HepG2 (cell line): Measurements from ENCODE around the gene CYP19A1. TPM values are rescaled to one million over a fixed set of nuclear protein-coding genes. Genes with fewer than 3 reads are reported as not detected.

Experiments used
- ATAC-seq: fragments of 200-7000 bp; cut with Tn5 transposase; 3 replicates; pipeline ENCODE4 v1.9.1; 2020; ENCODE audit warnings: mild to moderate bottlenecking, moderate library complexity
- BruUV-seq: library from RNA; stranded (reverse); fragments of 400-500 nt; replicated peaks from 2 replicates; lab custom pipeline; 2021; lab: Mats Ljungman, UMichigan
- CTCF ChIA-PET: fragments of 300-600 bp; formaldehyde crosslinking; extraction: SDS; loops from one replicate; lab custom pipeline; 2021; ENCODE audit warnings: low total read pairs, inconsistent platforms, low intra/inter-chr PET ratio; lab: Yijun Ruan, JAX
- POLR2A ChIA-PET: fragments of 350-600 bp; sonication (Branson Sonifier 250); formaldehyde crosslinking; loops from one replicate; lab custom pipeline; 2020; ENCODE audit warnings: antibody characterized with exemption, inconsistent platforms; lab: Yijun Ruan, JAX
- DNase-seq: peaks from one replicate; pipeline ENCODE4 v3.0.0-alpha.2; 2015; ENCODE audit warnings: low spot score
- FAIRE-seq: peaks from 3 replicates; lab custom pipeline; 2011; peaks lifted over from hg19 to GRCh38; lab: Jason Lieb, UNC
- H2AFZ ChIP-seq: one replicate; pipeline ENCODE4 v1.6.1; 2011; ENCODE audit warnings: low read length, inconsistent platforms
- H3K27ac ChIP-seq: fragments of 300-600 bp; 3 replicates; pipeline ENCODE4 v1.8.0; 2011; ENCODE audit warnings: mixed run types, mild to moderate bottlenecking, mixed read lengths, low read length, inconsistent platforms; ENCODE audit not compliant: insufficient read depth; ENCODE audit errors: extremely low read length
- H3K27me3 ChIP-seq, 2 experiments: fragments of 200-600 bp in 1 of 2; 2 replicates in 1 of 2; 3 replicates in 1 of 2; pipeline versions ENCODE4 v1.6.0 to v1.8.0; 2011; ENCODE audit warnings: low read length in 2 of 2, mild to moderate bottlenecking in 2 of 2, moderate library complexity in 2 of 2, inconsistent platforms in 1 of 2; ENCODE audit not compliant: insufficient read depth in 2 of 2, control insufficient read depth in 1 of 2
- H3K36me3 ChIP-seq, 2 experiments: fragments of 200-600 bp in 1 of 2; replicated peaks in 1 of 2; 2 replicates in 1 of 2; 3 replicates in 1 of 2; pipeline versions ENCODE4 v1.5.1 to v1.8.0; 2011; ENCODE audit warnings: low read length in 2 of 2, inconsistent platforms in 1 of 2; ENCODE audit not compliant: insufficient read depth in 2 of 2, control insufficient read depth in 1 of 2
- H3K4me1 ChIP-seq: 2 replicates; pipeline ENCODE4 v1.5.1; 2012; ENCODE audit warnings: low read length, inconsistent platforms; ENCODE audit not compliant: insufficient read depth
- H3K4me2 ChIP-seq: 2 replicates; pipeline ENCODE4 v1.6.0; 2011; ENCODE audit warnings: low read depth, low read length, inconsistent platforms
- H3K4me3 ChIP-seq, 3 experiments: fragments of 200-600 bp in 1 of 3; sonication (generic), shearing (Covaris generic) in 1 of 3; replicated peaks in 1 of 3; 2 replicates each; pipeline ENCODE4 v1.5.1; 2011 to 2016; ENCODE audit warnings: low read length in 3 of 3, inconsistent platforms in 2 of 3, low read depth in 2 of 3, mild to moderate bottlenecking in 2 of 3, control low read depth in 1 of 3, mixed read lengths in 1 of 3; ENCODE audit not compliant: insufficient read depth in 1 of 3
- H3K79me2 ChIP-seq: one replicate; pipeline ENCODE4 v1.6.1; 2011; ENCODE audit warnings: low read length, inconsistent platforms; ENCODE audit not compliant: insufficient read depth
- H3K9ac ChIP-seq: 2 replicates; pipeline ENCODE4 v1.6.0; 2011; ENCODE audit warnings: mild to moderate bottlenecking, low read depth, low read length, inconsistent platforms; ENCODE audit not compliant: insufficient read depth
- H3K9me3 ChIP-seq: 2 replicates; pipeline ENCODE4 v1.5.1; 2012; ENCODE audit warnings: mild to moderate bottlenecking, low read length
- H4K20me1 ChIP-seq: 2 replicates; pipeline ENCODE4 v1.6.0; 2011; ENCODE audit warnings: inconsistent platforms, mild to moderate bottlenecking, low read length, moderate library complexity; ENCODE audit not compliant: insufficient read depth
- MLXIP ChIP-seq: sonication (generic); formaldehyde crosslinking; IDR thresholded peaks from 2 replicates; pipeline ENCODE4 v1.9.0; 2021; ENCODE audit warnings: missing genetic modification reagents, borderline replicate concordance
- MTF1 ChIP-seq: sonication (generic); formaldehyde crosslinking; IDR thresholded peaks from 2 replicates; pipeline ENCODE4 v1.5.0; 2020; ENCODE audit warnings: missing genetic modification reagents
- TCF7L2 ChIP-seq: IDR thresholded peaks from 2 replicates; pipeline ENCODE4 v1.6.1; 2011; ENCODE audit warnings: mild to moderate bottlenecking, low read depth, low read length, moderate library complexity
- WGBS: methylation state at CpG from one replicate; pipeline ENCODE4 v1.1.6; 2017; ENCODE audit warnings: low lambda C conversion rate; 5-methylcytosine and 5-hydroxymethylcytosine counted together
- in situ Hi-C: cut with HindIII; loops from 2 replicates; pipeline ENCODE4 v1.10.0; 2017; ENCODE audit warnings: low pct_unique_long_range_greater_than_20kb; ENCODE audit not compliant: extremely low pct_ligation_motif_present
- intact Hi-C: fragments of 100-400 bp; cut with micrococcal nuclease; formaldehyde crosslinking; loops from one replicate; pipeline ENCODE4 v1.10.0; 2022; ENCODE audit not compliant: unreplicated experiment
- polyA plus RNA-seq, 8 experiments: library from polyadenylated mRNA; depleted of rRNA in 3 of 8; stranded (reverse) in 7 of 8; unstranded in 1 of 8; fragments of >200 nt; fragmentation: Illumina TruSeq in 4 of 8; extraction: Trizol in 4 of 8; gene quantifications; 2 replicates each; pipeline versions ENCODE4 v1.2.1 to v1.2.3, GENCODE V29; 2011 to 2016; ENCODE audit warnings: low read depth in 4 of 8, missing spikeins in 1 of 8, mixed read lengths in 1 of 8; ENCODE audit not compliant: insufficient read depth in 1 of 8
- total RNA-seq, 5 experiments: library from RNA; depleted of rRNA; stranded (reverse); fragments of >200 nt; fragmentation: Illumina TruSeq; extraction: Trizol; gene quantifications; 2 replicates each; pipeline ENCODE4 v1.2.3, GENCODE V29; 2016; ENCODE audit warnings: low read depth in 1 of 5
- TF ChIP-seq, protein P1 (sequence below): sonication (generic); formaldehyde crosslinking; IDR thresholded peaks from 2 replicates; pipeline ENCODE4 v1.8.1; 2023; ENCODE audit warnings: mild to moderate bottlenecking, inconsistent platforms, moderate library complexity, missing genetic modification reagents, borderline replicate concordance
- TF ChIP-seq, protein P2 (sequence below): sonication (generic); formaldehyde crosslinking; IDR thresholded peaks from 2 replicates; pipeline ENCODE4 v1.8.0; 2022; ENCODE audit warnings: mild to moderate bottlenecking, missing genetic modification reagents, borderline replicate concordance

CYP19A1 gene
- total and polyA plus RNA-seq, 2 of the 13 experiments (the other 11 are each of a cell fraction or from before 2014, with no cell fraction given), result 10.9 to 23.0 TPM

DNA sequence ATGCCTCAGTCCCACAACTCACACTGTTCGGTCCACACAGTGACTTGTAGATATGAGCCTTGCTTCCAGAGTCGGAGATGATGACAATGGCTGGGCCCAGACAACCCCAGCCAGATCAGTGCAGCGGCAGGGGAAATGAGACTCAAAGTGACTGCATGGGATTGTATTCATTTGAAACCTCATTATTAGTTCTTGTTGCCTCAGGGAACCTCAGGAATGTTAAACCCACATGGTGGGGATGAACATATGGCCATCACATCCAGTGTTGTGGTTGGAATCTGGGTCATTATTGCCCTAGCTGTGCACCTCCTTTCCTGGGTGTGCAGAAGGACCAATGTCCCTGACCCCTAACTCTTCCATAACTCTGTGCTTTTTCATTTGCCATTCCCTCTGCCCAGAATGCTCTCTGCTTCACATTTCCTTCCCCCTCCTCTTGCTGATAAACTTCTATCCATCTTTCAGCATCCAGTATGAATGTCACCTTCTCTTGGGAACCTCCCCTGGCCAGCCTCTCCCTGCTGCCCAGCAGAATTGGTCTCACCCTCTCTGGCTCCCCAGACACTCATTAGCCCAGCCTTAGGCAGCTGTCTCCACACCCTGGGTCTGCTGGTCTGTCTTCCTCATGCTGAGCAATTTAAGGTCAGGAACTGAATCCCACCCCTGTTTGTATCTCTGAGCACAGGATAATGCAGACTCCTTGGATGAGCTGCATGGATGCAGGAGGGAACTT, 176.7 kb downstream of the CYP19A1 start:
- no TSS peak for BruUV-seq
- no peak for DNase-seq
- no peak for FAIRE-seq
- in situ Hi-C loops, result loop anchor here (5.0 kb wide), 1 partner anchor 241 kb away; no protein-coding TSS in a partner anchor
- no peaks in the 10 kb centered on the region for H3K79me2 ChIP-seq
- WGBS, result 28% methylated on average over 3 of the region's 3 CpGs
- peaks cover 3% of the 10 kb centered on the region; the same call in 1 of the 2 replicates for H4K20me1 ChIP-seq
- CTCF ChIA-PET, result interaction anchor here (1.5 to 2.9 kb wide), 4 partner anchors 31 to 242 kb away, joined by 4 to 41 read pairs (median 12); no protein-coding TSS in a partner anchor
- no peak for ATAC-seq
- H3K4me3 ChIP-seq, result no peak overlapping the region
- H3K4me1 ChIP-seq, result no peaks in the 10 kb centered on the region
- H2AFZ ChIP-seq, result no peak overlapping the region
- POLR2A ChIA-PET, result no interaction called here
- no peaks in the 10 kb centered on the region for H3K27me3 ChIP-seq
- intact Hi-C loops, result loop anchor here (10.0 kb wide), 1 partner anchor 123 kb away; no protein-coding TSS in a partner anchor
- no peak overlapping the region for H3K4me2 ChIP-seq
- TF ChIP-seq TCF7L2, result no peak
- TF ChIP-seq, protein P1, sequence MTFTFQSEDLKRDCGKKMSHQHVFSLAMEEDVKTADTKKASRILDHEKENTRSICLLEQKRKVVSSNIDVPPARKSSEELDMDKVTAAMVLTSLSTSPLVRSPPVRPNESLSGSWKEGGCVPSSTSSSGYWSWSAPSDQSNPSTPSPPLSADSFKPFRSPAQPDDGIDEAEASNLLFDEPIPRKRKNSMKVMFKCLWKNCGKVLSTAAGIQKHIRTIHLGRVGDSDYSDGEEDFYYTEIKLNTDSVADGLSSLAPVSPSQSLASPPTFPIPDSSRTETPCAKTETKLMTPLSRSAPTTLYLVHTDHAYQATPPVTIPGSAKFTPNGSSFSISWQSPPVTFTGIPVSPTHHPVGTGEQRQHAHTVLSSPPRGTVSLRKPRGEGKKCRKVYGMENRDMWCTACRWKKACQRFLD, result no peak
- TF ChIP-seq, protein P2, sequence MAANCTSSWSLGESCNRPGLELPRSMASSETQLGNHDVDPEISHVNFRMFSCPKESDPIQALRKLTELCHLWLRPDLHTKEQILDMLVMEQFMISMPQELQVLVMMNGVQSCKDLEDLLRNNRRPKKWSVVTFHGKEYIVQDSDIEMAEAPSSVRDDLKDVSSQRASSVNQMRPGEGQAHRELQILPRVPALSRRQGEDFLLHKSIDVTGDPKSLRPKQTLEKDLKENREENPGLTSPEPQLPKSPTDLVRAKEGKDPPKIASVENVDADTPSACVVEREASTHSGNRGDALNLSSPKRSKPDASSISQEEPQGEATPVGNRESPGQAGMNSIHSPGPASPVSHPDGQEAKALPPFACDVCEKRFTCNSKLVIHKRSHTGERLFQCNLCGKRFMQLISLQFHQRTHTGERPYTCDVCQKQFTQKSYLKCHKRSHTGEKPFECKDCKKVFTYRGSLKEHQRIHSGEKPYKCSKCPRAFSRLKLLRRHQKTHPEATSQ (CRISPR knock-in tag), result no peak
- no peak for TF ChIP-seq MLXIP (CRISPR knock-in tag)
- TF ChIP-seq MTF1 (CRISPR knock-in tag), result no peak
- no peak overlapping the region for H3K9ac ChIP-seq
- no peak overlapping the region for H3K27ac ChIP-seq
- no peaks in the 10 kb centered on the region for H3K36me3 ChIP-seq
- no peaks in the 10 kb centered on the region for H3K9me3 ChIP-seq
